Stomach (tissue), 9 donors: ENCODE measurements around the gene CCN5. TPM values are rescaled to one million over a fixed set of nuclear protein-coding genes. Genes with fewer than 3 reads are reported as not detected.
A peak's percentile ranks its signal among the peaks of the same experiment; 100 is the strongest.

Source experiments
- DNase-seq, 2 donors: peaks; one replicate each; pipeline versions ENCODE4 v3.0.0 to v3.0.0-alpha.2; 2013 to 2019
- H3K27ac ChIP-seq, 5 donors: fragments of 200-600 bp in 4 of 5; sonication (generic) in 4 of 5; one replicate each; pipeline ENCODE4 v1.5.1; 2013 to 2019; ENCODE audit warnings: mild to moderate bottlenecking in 1 of 5, moderate library complexity in 1 of 5
- H3K27me3 ChIP-seq, 3 donors: fragments of 200-600 bp; sonication (generic); one replicate each; pipeline ENCODE4 v1.5.1; 2017 to 2019; ENCODE audit warnings: mixed run types in 1 of 3
- H3K36me3 ChIP-seq, 4 donors: fragments of 200-600 bp; sonication (generic); 1 replicate in 3 of 4; 2 replicates in 1 of 4; pipeline ENCODE4 v1.5.1; 2016 to 2019
- H3K4me1 ChIP-seq, 4 donors: fragments of 200-600 bp; sonication (generic); one replicate each; pipeline ENCODE4 v1.5.1; 2016 to 2019
- H3K4me3 ChIP-seq, 4 donors: fragments of 200-600 bp; sonication (generic) in 3 of 4; one replicate each; pipeline ENCODE4 v1.5.1; 2016 to 2019; ENCODE audit warnings: mild to moderate bottlenecking in 1 of 4
- H3K9me3 ChIP-seq, 4 donors: fragments of 200-600 bp; sonication (generic); one replicate each; pipeline ENCODE4 v1.5.1; 2016 to 2019
- EP300 ChIP-seq: sonication (generic); formaldehyde crosslinking; IDR thresholded peaks from one replicate; pipeline ENCODE4 v1.6.1; 2017; ENCODE audit warnings: antibody characterized with exemption
- POLR2A ChIP-seq, 4 donors: fragments of 450-650 bp; IDR thresholded peaks; one replicate each; pipeline ENCODE4 v1.6.1; 2016; ENCODE audit warnings: antibody characterized with exemption in 4 of 4, control low read depth in 2 of 4, mild to moderate bottlenecking in 1 of 4, moderate library complexity in 1 of 4
- POLR2AphosphoS5 ChIP-seq, 3 donors: sonication (generic); formaldehyde crosslinking; IDR thresholded peaks; one replicate each; pipeline ENCODE4 v1.6.1; 2016; ENCODE audit warnings: antibody characterized with exemption in 3 of 3
- WGBS, 5 donors: extraction: QIAGEN DNeasy Blood & Tissue Kit in 3 of 5; methylation state at CpG; one replicate each; pipeline versions ENCODE4 v1.1.5 to v1.1.7; 2013 to 2018; 5-methylcytosine and 5-hydroxymethylcytosine counted together
- intact Hi-C: fragments of 100-400 bp; cut with DNase I; formaldehyde crosslinking; loops from one replicate; pipeline ENCODE4 v1.15.1; 2023; ENCODE audit warnings: low total_unique reads
- polyA plus RNA-seq, 3 donors: library from polyadenylated mRNA; stranded (reverse); fragments of 200-250 nt; gene quantifications; one replicate each; pipeline ENCODE4 v1.2.3, GENCODE V29; 2013
- total RNA-seq, 5 donors: library from RNA; depleted of rRNA; stranded (reverse); fragments of >200 nt; gene quantifications; one replicate each; pipeline versions ENCODE4 v1.1.0 to v1.2.3, GENCODE V29; 2014 to 2016
- TF ChIP-seq, protein P1 (sequence below), 7 experiments: fragments of 450-650 bp in 4 of 7; fragments of 200-600 bp in 3 of 7; sonication (generic) in 3 of 7; IDR thresholded peaks; one replicate each; pipeline ENCODE4 v1.5.1; 2016 to 2019; ENCODE audit warnings: antibody characterized with exemption in 7 of 7, control low read depth in 2 of 7, mild to moderate bottlenecking in 1 of 7
- donor health status: healthy with polysubstance abuse.
- donor health status: Bipolar disorder and iron deficiency.
- donor health status: healthy.

CCN5 gene
- total and polyA plus RNA-seq, 8 donors, result 2.5 to 193 (median 8.2) TPM; not detected in 3

DNA sequence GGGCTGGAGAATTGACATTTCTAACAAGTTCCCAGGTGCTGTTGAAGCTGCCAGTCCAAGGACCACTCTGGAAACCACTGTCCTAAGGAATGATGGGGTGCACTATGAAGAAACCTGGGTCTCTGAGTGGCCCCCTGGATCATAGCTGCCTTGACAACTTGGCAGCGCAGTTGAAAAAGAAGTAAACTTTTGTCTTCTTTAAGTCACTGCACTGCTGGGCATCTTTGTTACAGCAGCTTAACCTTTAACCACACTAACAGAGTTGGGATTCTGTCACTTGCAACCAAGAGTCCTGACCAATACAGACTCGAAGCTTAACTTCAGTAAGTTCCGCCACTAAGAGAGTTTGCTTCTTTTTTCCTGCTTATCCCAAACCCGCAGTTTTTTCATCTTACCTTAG is 21.9 kb downstream of the CCN5 start:
- intact Hi-C loops, result no loop called here
- 96 to 98% (median 98%) methylated on average over 4 of the region's 4 CpGs for whole genome bisulfite sequencing, 5 donors

DNA sequence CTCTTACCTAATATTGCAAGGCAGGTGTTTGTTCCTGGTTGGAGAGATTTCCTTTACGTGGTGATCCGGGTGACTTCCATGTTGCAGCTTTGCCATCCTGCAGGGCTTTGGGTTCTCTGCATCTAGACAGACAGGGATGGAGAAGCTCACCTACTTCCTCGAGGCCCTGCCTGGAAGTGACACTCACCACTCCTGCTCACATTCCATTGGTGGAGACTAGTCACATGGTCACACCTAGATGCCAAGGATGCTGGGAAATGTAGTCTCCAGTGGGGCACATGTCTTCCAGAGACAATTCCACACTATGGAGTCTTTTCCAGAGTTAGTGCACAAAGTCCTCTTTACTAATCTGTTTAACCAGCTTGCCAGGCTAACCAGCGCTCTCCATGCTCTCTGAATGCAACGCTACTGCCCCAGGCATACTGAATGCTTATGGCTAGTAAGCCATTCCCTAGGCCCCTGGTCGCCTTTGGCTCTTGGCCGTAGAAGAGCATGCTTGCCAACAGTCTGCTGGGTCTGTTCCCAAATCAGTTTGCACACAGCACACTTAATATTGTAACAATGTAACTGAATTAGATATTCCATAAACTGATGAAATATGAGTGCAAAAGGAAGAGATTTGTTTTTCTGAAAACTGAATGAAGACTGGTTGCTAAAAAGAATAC is 23.8 kb downstream of the CCN5 start:
- DNase-seq, result peak; percentile 79 to 86
- Histone ChIP-seq H3K4me1 (peaks cover 0 to 22% (median 6%) of the 10 kb centered on the region in 4 donors), H3K4me3 (no peak overlapping the region), H3K27ac (peak overlapping the region in 1 of 5 donors; percentile 53), H3K9me3 (no peaks in the 10 kb centered on the region), H3K36me3 (no peaks in the 10 kb centered on the region), H3K27me3 (no peaks in the 10 kb centered on the region)
- intact Hi-C loops, result no loop called here
- 53 to 65% (median 56%) methylated on average over 7 of the region's 7 CpGs for WGBS, 5 donors
- TF ChIP-seq POLR2AphosphoS5 (IDR thresholded peaks at IDR 0.05) (peak in 1 of 3 donors; percentile 27), EP300 (no peak)

More for the DNA sequence above, 21.9 kb downstream of the CCN5 start:
- no peak for DNase-seq
- TF ChIP-seq POLR2A (IDR thresholded peaks at IDR 0.05), result no peak
- no peak for TF ChIP-seq EP300
- no peak for TF ChIP-seq POLR2AphosphoS5 (IDR thresholded peaks at IDR 0.05)
- TF ChIP-seq, protein P1, sequence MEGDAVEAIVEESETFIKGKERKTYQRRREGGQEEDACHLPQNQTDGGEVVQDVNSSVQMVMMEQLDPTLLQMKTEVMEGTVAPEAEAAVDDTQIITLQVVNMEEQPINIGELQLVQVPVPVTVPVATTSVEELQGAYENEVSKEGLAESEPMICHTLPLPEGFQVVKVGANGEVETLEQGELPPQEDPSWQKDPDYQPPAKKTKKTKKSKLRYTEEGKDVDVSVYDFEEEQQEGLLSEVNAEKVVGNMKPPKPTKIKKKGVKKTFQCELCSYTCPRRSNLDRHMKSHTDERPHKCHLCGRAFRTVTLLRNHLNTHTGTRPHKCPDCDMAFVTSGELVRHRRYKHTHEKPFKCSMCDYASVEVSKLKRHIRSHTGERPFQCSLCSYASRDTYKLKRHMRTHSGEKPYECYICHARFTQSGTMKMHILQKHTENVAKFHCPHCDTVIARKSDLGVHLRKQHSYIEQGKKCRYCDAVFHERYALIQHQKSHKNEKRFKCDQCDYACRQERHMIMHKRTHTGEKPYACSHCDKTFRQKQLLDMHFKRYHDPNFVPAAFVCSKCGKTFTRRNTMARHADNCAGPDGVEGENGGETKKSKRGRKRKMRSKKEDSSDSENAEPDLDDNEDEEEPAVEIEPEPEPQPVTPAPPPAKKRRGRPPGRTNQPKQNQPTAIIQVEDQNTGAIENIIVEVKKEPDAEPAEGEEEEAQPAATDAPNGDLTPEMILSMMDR (IDR thresholded peaks at IDR 0.05), result no peak
- Histone ChIP-seq H3K27me3 (no peaks in the 10 kb centered on the region), H3K9me3 (no peaks in the 10 kb centered on the region), H3K36me3 (no peaks in the 10 kb centered on the region), H3K27ac (no peak overlapping the region), H3K4me1 (peaks cover 0 to 32% (median 16%) of the 10 kb centered on the region in 4 donors), H3K4me3 (no peak overlapping the region)

DNA sequence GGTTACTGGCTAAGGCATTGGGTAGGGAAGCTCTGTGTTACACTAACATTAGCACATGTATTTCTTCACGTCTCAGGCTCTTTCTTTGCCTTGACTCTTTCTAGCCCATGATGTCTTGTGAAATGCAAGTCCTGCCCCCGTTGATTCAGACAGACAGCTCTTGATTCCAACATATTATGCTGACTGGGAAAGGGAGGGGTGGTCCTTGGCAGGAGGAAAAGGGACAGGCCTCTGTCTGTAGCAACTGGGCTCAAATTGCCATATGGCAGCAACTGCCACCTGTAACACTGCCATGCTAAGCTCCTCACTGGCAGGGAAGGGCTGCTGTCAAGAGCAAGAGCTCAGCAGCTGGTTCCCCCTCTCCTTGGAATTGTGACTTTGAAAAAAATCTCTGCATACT is 24.8 kb downstream of the CCN5 start:
- TF ChIP-seq EP300, result no peak
- TF ChIP-seq, protein P1 (IDR thresholded peaks at IDR 0.05), result no peak
- TF ChIP-seq POLR2A (IDR thresholded peaks at IDR 0.05), result no peak
- TF ChIP-seq POLR2AphosphoS5 (IDR thresholded peaks at IDR 0.05), result no peak
- no peak overlapping the region for H3K27ac ChIP-seq
- intact Hi-C loops, result no loop called here

DNA sequence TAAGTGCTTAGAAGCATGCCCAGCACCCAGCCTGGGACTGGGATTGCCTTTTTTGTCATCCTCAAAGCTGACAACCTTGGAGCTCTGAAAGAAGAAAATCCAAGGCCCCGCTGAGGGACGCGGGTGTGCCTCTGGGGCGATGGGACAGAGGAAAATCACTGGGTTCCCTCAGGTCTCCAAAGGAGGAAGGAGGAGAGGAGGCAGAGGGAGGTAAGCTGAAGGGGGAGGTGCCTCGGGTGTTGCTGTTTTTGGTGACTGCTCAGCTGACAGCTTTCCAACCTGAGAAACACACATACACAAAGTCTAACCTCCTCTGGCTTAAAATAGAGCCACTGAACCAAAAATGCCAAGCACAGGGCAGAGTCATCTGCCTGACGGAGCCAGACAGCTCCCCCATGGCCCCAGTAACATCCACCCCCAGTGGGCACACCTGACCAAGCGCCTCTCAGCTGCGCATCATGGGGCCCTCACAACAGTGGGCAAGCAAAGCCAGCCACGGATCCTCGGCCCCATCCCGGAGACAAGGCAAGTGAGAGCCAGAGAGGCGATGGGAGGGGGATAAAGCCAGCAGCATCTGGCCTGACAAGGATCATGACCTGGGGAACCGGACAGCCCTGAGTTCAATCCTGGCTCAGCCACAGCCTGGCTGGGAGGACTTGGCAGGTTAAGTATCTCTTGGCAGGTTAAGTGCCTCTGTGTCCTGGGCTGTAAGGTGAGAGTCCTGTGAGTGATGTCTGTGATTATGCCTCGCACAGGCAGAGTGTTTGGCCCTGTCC is 27.3 kb downstream of the CCN5 start:
- 77 to 84% (median 82%) methylated on average over 14 of the region's 14 CpGs for WGBS, 5 donors
- no peak for DNase-seq
- intact Hi-C loops, result no loop called here
- peaks cover 21 to 36% (median 33%) of the 10 kb centered on the region in 4 donors for H3K4me1 ChIP-seq
- TF ChIP-seq EP300, result no peak
- no peak for TF ChIP-seq POLR2A (IDR thresholded peaks at IDR 0.05)
- TF ChIP-seq POLR2AphosphoS5 (IDR thresholded peaks at IDR 0.05), result no peak
- TF ChIP-seq, protein P1 (IDR thresholded peaks at IDR 0.05), result no peak
- no peaks in the 10 kb centered on the region for H3K36me3 ChIP-seq
- no peaks in the 10 kb centered on the region for H3K9me3 ChIP-seq
- peaks cover 0 to 23% (median 9%) of the 10 kb centered on the region in 3 donors for H3K27me3 ChIP-seq
- no peak overlapping the region for H3K4me3 ChIP-seq
- H3K27ac ChIP-seq, result no peak overlapping the region

More for the DNA sequence above, 24.8 kb downstream of the CCN5 start:
- Histone ChIP-seq H3K4me3 (no peak overlapping the region), H3K4me1 (peaks cover 0 to 22% (median 8%) of the 10 kb centered on the region in 4 donors), H3K36me3 (no peaks in the 10 kb centered on the region), H3K9me3 (no peaks in the 10 kb centered on the region), H3K27me3 (no peaks in the 10 kb centered on the region)
- 69 to 86% (median 80%) methylated on average over 2 of the region's 2 CpGs for WGBS, 5 donors
- no peak for DNase-seq
